Activated CD8-positive, alpha-beta memory T cell treated with anti-CD3 and anti-CD28 coated beads, Interleukin-2, amount 50 U/mL, for 48 hours (primary cell): ENCODE data around the gene APOO.

Source experiments
- DNase-seq: peaks from one replicate; pipeline ENCODE4 v3.0.0-alpha.2; 2020

The APOO gene

GRCh38 chrX:23857363-23857762 lies 50.4 kb downstream of the APOO start:
- DNase-seq = no peak

GRCh38 chrX:23855569-23855968 lies 52.2 kb downstream of the APOO start:
- DNase-seq = no peak

GRCh38 chrX:23854945-23855344 lies 52.8 kb downstream of the APOO start:
- no peak for DNase-seq

- no peak for DNase-seq
Measured at GRCh38 chrX:23854122-23854521, 53.6 kb downstream of the APOO start.

DNA sequence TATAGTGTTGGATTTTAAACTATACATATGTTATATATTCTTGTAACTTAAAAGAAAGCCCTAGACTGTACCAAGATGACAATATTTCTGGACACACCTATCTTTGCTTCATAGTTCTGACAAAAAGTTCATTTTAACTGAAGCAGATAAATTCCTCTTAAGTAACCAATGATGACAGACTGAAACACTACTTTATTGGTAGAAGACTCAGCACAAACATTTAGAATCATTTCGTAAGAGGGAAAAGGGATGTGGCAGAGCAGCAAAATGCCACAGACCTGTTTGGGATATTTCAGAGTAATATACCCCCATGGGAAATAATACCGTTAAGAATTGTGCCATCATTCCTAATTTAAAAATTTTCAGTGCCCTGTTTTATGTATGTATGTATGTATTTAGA lies 56.2 kb downstream of the APOO start:
- no peak for DNase-seq

DNA sequence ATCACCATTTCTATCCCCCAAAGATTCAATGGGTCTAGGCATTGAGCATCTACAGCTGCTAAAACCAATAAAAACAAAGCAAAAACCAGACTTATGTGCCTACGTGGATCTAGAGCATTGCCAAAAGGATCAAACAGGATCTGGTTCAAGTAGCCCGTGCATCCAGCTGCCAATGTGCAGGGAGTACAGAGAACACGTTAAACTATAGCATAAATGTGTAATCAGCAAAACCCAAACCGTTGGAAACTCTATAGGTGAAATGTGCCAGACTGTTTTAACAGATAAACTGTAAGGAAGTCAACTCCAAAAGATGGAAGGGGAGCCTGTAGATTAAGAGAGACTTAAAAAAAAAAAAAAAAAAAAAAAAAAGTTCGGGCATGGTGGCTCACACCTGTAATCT lies 58.5 kb downstream of the APOO start:
- no peak for DNase-seq

DNA sequence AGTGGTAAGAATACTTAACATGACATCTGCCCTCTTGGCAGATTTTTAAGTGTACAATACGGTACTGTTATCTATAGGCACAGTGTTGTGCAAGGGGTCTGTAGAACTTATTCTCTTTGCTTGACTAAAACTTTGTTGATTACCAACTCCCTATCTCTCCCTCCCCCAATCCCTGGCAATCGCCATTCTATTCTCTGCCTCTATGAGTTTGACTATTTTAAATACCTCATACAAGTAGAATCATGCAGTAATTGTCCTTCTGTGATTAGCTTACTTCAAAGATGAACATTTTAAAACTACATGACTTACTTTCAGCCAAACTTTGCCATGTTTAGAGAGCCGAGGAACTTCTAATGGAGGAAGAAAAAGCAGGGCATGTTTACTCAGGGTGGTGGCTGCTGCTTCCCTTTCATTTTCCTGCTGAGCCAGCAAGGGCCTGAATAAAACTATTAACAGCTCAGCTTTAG lies 62.4 kb downstream of the APOO start:
- DNase-seq = no peak

GRCh38 chrX:23844502-23845138 lies 63.1 kb downstream of the APOO start:
- DNase-seq = no peak

DNA sequence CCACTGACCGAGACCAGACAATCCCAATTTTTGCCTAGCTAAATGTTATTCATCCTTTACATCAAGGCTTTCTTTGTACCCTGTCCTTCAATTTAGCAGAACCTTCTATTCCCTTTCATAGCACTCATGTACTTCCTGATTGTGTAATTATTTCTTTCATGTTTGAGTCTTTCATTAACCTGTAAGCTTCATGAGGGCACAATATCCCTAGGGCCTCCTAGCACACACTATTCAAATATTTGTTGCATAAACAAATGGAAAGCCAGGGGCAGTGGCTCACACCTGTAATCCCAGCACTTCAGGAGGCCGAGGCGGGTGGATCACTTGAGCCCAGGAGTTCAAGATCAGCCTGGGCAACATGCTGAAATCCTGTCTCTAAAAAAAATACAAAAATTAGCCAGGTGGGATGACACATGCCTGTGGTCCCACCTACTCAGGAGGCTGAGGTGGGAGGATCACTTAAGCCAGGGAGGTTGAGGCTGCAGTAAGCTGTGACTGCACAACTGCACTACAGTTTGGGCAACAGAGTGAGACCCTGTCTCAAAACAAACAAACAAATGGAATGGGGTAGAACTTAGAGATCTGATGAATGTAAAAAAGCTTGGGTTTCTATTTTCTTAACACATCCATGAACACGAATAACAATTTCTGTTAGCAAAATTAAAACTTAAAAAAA lies 65.8 kb downstream of the APOO start:
- no peak for DNase-seq

- DNase-seq = no peak
Measured at GRCh38 chrX:23840674-23841073, 67.1 kb downstream of the APOO start.

DNA sequence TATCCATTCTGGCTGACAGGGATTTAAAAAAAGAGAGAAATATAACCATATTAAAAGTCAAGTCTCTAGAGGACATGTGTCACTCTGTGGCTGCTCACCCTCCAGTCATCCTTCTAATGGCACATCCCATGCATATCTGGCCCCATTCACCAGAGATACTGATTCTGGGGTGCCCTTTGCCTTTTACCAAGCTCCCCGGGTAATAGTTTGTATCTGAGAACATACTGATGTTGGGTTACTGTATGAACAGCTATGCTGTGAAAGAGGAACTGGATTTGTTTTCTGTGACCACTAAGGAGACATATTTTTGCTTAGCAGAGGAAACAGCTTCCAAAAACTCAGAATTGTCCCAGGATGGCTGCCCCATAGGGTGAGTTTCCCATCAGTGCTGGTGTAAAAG lies 68.8 kb downstream of the APOO start:
- no peak for DNase-seq

DNA sequence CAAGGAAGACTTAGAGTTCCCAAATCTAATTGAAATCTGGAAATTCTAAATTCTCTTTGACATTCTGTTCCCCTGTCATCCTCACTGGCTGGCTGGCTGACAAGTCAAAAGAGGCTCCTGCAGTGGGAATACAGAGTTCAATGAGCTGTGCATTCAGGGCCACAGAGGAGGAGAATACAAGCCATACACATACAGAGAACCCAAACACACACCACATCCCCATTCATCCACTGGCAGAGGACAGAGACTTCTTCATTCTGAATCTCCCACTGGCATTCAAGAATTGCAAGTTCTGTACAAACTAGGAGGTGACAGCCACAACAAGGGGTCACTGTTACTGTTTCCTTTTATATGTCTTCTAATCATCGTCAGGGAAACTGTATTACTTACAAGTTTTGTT lies 75.0 kb downstream of the APOO start:
- no peak for DNase-seq

DNA sequence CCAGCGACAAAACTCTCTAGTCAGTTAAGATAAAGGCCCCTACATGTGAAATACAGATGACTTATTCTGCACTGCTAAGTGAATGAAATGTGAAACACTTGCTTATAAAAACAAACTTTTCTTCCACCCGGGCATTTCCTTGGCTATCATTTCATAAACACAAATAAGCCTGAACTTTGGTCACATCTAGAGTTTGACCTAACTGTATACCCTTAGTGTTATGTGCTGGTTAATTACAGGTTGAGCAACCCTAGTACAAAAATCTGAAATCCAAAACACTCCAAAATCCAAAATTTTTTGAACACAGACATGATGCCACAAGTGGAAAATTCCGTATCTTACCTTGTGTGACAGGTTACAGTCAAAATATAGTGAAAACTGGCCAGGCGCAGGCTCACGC lies 78.9 kb downstream of the APOO start:
- DNase-seq = no peak

DNA sequence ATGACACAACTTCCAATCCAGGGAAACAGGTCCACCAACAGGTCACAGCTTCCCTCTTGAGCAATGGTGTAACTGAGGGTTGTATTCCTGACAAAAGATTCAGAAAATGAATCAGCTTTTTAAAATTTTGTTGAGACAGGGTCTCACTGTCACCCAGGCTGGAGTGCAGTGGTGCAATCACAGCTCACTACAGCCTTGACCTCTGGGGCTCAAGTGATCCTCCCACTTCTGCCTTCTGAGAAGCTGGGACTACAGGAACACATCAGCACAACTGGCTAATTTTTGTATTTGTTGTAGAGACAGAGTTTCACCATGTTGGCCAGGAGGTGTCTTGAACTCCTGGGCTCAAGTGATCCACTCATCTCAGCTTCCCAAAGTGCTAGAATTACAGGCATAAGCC lies 81.1 kb downstream of the APOO start:
- DNase-seq = no peak

DNA sequence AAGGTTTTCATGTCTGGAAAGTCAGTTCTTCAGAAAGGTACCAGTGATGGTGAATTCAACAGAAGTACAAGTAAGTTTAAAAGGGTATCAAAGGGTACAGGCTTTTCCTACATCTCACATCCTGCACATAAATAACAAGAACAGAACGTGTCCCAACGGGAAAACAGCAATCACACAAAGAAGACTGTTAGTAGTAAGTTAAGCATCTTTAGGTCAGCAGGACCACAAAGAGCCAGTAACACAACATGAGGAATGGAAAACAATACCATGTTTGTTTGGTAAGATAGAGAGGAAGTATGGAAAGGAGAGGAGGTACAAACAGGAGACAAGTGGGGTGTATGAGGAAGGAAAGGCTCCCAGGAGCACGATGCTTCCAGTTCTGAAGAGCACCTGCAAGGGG lies 81.5 kb downstream of the APOO start:
- DNase-seq = no peak

GRCh38 chrX:23825675-23826074 lies 82.1 kb downstream of the APOO start:
- DNase-seq = no peak

DNA sequence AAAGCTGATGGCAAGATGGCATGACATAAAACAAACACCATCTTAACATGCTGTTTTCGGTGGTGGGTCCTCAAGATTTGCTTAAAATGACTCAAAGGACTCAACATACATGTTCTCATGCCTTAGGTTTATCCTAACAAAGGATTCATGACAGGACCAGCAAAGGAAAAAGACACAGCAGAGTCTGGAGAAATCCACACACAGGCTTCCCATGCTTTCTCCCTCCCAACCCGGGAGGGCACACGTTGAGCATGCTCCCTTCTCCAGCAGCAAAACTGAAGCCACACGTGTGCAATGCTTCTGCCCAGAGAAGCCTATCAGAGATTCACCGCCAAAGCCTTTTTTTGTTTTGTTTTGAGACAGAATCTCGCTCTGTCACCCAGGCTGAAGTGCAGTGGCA lies 84.9 kb downstream of the APOO start:
- no peak for DNase-seq

GRCh38 chrX:23822397-23822796 lies 85.3 kb downstream of the APOO start:
- no peak for DNase-seq

DNA sequence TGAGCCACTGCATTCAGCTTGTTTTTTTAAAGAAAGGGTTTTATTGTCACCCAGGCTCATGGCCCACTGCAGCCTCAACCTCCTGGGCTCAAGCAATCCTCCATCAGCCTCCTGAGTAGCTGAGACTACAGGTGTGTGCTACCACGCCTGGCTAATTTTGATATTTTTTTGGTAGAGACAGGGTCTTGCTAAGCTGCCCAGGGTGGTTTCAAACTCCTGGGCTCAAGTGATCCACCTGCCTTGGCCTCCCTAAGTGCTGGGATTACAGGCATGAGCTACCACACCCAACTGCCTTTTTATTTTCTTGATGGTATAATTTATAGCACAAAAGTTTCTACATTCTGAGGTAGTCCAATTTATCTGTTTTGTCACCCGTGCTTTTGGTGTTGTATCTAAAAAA lies 85.9 kb downstream of the APOO start:
- DNase-seq = no peak

DNA sequence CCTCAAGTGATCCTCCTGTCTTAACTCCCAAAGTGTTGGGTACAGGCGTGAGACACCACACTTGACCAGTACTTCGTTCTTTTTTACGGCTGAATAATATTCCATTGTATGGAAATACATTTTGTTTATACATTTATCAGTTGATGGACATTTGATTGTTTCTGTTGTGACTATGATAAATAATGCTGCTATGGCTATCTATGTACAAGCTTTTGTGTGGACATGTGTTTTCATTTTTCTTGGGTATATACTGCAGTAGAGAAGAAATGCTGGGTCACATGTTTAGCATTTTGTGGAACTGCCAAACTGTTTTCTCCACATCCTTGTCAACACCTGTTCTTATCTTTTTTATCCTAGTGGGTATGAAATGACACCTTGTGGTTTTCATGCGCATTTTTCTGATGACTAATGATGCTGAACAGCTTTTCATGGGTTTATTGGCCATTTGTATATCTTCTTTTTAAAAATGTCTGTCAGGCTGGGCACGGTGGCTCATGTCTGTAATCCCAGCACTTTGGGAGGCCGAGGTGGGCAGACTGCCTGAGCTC lies 87.4 kb downstream of the APOO start:
- no peak for DNase-seq

GRCh38 chrX:23819385-23820234 lies 88.1 kb downstream of the APOO start:
- no peak for DNase-seq

GRCh38 chrX:23817979-23818336 lies 89.8 kb downstream of the APOO start:
- DNase-seq = no peak

DNA sequence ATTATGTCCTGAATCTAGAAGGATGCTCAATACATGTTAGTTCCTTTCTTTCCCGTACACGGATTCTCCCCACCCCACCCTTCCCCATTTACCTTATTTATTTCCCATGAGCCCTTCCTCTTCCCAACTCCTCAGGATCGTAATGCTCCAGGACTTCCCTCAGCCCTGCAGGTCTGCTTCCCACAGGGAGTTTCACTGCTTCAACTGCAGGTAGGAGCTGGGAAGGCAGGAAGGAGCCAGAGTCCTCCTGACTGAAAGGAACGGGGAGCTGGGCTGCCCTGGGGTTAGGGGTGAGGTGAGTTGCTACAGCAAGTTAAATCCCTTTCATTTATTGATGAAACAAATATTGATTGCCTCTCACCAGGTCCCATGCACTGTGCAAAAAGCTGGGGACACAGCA lies 91.6 kb downstream of the APOO start:
- DNase-seq = no peak

- no peak for DNase-seq
Measured at GRCh38 chrX:23815376-23815775, 92.4 kb downstream of the APOO start.
